IMR-90 (cell line): ENCODE data around the gene PCDHGA3.

Source experiments
- BHLHE40 ChIP-seq: fragments of 150-350 bp; IDR thresholded peaks from 2 replicates; pipeline ENCODE4 v1.6.1; 2016; ENCODE audit warnings: mild to moderate bottlenecking, low read depth, low read length
- CTCF ChIP-seq: conservative IDR thresholded peaks from 2 replicates; pipeline ENCODE4 v1.5.1; 2012; ENCODE audit warnings: mild to moderate bottlenecking, low read depth, low read length, improper control_type of control experiment
- POLR2A ChIP-seq: IDR thresholded peaks from 2 replicates; pipeline ENCODE4 v1.6.1; 2012; ENCODE audit warnings: mild to moderate bottlenecking, low read depth, low read length
- RFX5 ChIP-seq: IDR thresholded peaks from 2 replicates; pipeline ENCODE4 v1.8.0; 2012; ENCODE audit warnings: low read depth, mild to moderate bottlenecking, low read length, moderate library complexity

GRCh38 chr5:141389153-141390042, 45.8 kb downstream of the PCDHGA3 start:
- no peak for TF ChIP-seq POLR2A
- no peak for TF ChIP-seq CTCF
- no peak for TF ChIP-seq RFX5
- no peak for TF ChIP-seq BHLHE40
